K562 (cell line): Measurements from ENCODE around the gene SLC33A1. TPM values are rescaled to one million over a fixed set of nuclear protein-coding genes. Genes with fewer than 3 reads are reported as not detected.

Experiments used
- ATF1 ChIP-seq, 2 experiments: fragments of 450-650 bp in 1 of 2; IDR thresholded peaks; 2 replicates each; pipeline ENCODE4 v1.6.1; 2016; ENCODE audit warnings: missing compliant biosample characterization in 1 of 2, missing genetic modification characterization in 1 of 2
- CBX5 ChIP-seq: IDR thresholded peaks from 2 replicates; pipeline ENCODE4 v1.6.1; 2014; ENCODE audit warnings: low read depth, borderline replicate concordance
- CBX8 ChIP-seq: fragments of 200-600 bp; sonication (generic); IDR thresholded peaks from 2 replicates; pipeline ENCODE4 v1.6.1; 2012; ENCODE audit warnings: borderline replicate concordance, mixed run types, low read depth, mild to moderate bottlenecking, moderate library complexity, mixed read lengths, low read length, control low read depth, inconsistent platforms; ENCODE audit not compliant: poor library complexity, severe bottlenecking; ENCODE audit errors: extremely low read depth
- CEBPB ChIP-seq: fragments of 450-650 bp; IDR thresholded peaks from 2 replicates; pipeline ENCODE4 v1.6.1; 2016; ENCODE audit warnings: missing genetic modification characterization, missing compliant biosample characterization
- EGR1 ChIP-seq: fragments of 450-650 bp; conservative IDR thresholded peaks from 2 replicates; pipeline ENCODE4 v1.6.1; 2017; ENCODE audit warnings: mild to moderate bottlenecking
- ETV1 ChIP-seq: fragments of 450-650 bp; conservative IDR thresholded peaks from 2 replicates; pipeline ENCODE4 v1.6.1; 2016; ENCODE audit warnings: missing genetic modification characterization, control low read depth, low read depth, missing compliant biosample characterization
- GTF2A2 ChIP-seq: IDR thresholded peaks from 2 replicates; pipeline ENCODE4 v1.6.1; 2016; ENCODE audit warnings: mild to moderate bottlenecking, missing genetic modification characterization, missing compliant biosample characterization
- HMGN3 ChIP-seq: IDR thresholded peaks from 2 replicates; pipeline ENCODE4 v1.6.1; 2011; ENCODE audit warnings: borderline replicate concordance, low read depth, mild to moderate bottlenecking, mixed read lengths, low read length; ENCODE audit not compliant: insufficient read length; ENCODE audit errors: extremely low read depth
- MXI1 ChIP-seq: IDR thresholded peaks from 2 replicates; pipeline ENCODE4 v1.6.1; 2011; ENCODE audit warnings: low read depth, mild to moderate bottlenecking, improper control_type of control experiment, low read length
- NR2C2 ChIP-seq, 2 experiments: fragments of 200-800 bp in 1 of 2; sonication (Bioruptor generic) in 1 of 2; sonication (generic) in 1 of 2; formaldehyde crosslinking in 1 of 2; IDR thresholded peaks; 2 replicates each; pipeline versions ENCODE4 v1.6.1 to v1.8.0; 2016 to 2022; ENCODE audit warnings: mild to moderate bottlenecking in 1 of 2, missing compliant biosample characterization in 1 of 2, missing genetic modification characterization in 1 of 2, missing genetic modification reagents in 1 of 2
- SETDB1 ChIP-seq: IDR thresholded peaks from one replicate; pipeline ENCODE4 v1.6.1; 2012; ENCODE audit warnings: low read length, control low read depth, inconsistent platforms
- SRSF1 ChIP-seq: fragments of 200-400 bp; formaldehyde crosslinking; IDR thresholded peaks from 2 replicates; pipeline ENCODE4 v1.6.1; 2017; ENCODE audit warnings: mild to moderate bottlenecking, low read depth, low read length, moderate library complexity
- polyA plus RNA-seq, 8 experiments: library from polyadenylated mRNA; depleted of rRNA in 4 of 8; stranded (reverse) in 5 of 8; unstranded in 3 of 8; fragments of >200 nt; fragmentation: Nextera tagmentation in 2 of 8; fragmentation: Illumina TruSeq in 1 of 8; extraction: Ambion mirVana in 2 of 8; extraction: Trizol in 1 of 8; gene quantifications; 2 replicates each; pipeline versions ENCODE4 v1.2.1 to v1.2.3, GENCODE V29; 2011 to 2014; ENCODE audit warnings: inconsistent platforms in 1 of 8, missing spikeins in 1 of 8
- total RNA-seq, 7 experiments: library from RNA; depleted of rRNA in 6 of 7; stranded (reverse); fragments of >200 nt in 6 of 7; fragmentation: Illumina TruSeq in 2 of 7; extraction: Trizol in 2 of 7; gene quantifications; 2 replicates each; pipeline versions ENCODE4 v1.2.1 to v1.2.3, GENCODE V29; 2011 to 2021; ENCODE audit warnings: low replicate concordance in 1 of 7
- TF ChIP-seq, protein P1 (sequence below): fragments of 450-650 bp; formaldehyde crosslinking; IDR thresholded peaks from 2 replicates; pipeline ENCODE4 v1.4.0; 2020; ENCODE audit warnings: mild to moderate bottlenecking, moderate library complexity
- TF ChIP-seq, protein P2 (sequence below): fragments of 250-450 bp; sonication (Bioruptor Pico); IDR thresholded peaks from 2 replicates; pipeline ENCODE4 v1.5.1; 2021; ENCODE audit warnings: mild to moderate bottlenecking
- TF ChIP-seq, protein P3 (sequence below): sonication (generic); formaldehyde crosslinking; IDR thresholded peaks from 2 replicates; pipeline ENCODE4 v1.8.0; 2023; ENCODE audit warnings: missing genetic modification reagents, mild to moderate bottlenecking, borderline replicate concordance
- TF ChIP-seq, protein P4 (sequence below): fragments of 250-450 bp; sonication (Bioruptor Pico); IDR thresholded peaks from 2 replicates; pipeline ENCODE4 v1.4.0; 2020

The SLC33A1 gene
- total and polyA plus RNA-seq, 9 of the 15 experiments (the other 6 are each of a cell fraction or from before 2014, with no cell fraction given): 6.2 to 26.8 (median 19.6) TPM

DNA sequence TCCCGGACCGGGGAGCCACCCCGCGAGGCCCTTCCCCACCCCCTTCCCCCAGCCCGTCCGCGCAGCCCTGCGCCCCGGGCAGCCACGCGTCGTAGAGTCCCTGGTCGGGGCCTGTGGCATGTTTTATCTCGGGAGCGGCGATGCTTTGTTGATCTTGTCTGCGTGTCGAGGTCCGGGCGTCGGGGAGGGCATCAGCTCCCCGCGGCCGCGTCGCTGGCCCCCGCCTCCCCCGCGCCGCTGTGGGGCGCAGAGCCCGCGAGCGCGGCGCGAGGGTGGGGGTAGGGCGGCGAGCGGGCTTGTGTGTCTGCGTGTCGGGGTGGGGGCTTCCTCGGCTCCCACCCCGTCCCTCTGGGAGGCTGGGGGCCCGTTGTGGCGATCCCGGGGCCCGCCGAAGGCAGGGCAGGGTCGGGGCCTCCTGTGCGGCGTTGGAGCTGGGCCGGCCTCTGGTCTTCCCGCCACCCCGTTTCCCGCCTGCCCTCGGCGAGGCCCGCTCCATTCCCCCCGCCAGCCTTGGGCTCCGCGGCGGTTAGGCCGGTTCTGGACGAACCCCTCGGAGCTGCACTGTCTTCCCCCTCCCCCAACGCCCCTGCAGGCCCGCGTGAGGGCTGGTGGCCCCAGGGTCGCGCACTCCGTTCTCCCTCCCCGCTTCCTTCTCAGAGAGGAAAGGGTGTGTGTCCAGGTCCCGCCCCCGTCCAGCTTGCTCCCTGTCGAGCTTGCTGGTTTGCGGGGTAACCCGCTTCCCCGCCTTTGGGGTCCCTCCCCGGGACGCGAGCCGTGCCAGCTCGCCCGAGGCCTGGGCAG lies 16.9 kb upstream of the SLC33A1 start (continued):
- TF ChIP-seq HMGN3: peak; percentile 86
- TF ChIP-seq EGR1: 0 out of 2 replicates have a peak, but pooled peaks have one; percentile 10
- no peak for TF ChIP-seq ATF1 (CRISPR knock-in tag; IDR thresholded peaks at IDR 0.05)
- TF ChIP-seq ATF1 (tag; IDR thresholded peaks at IDR 0.05): no peak; the same call in none of the 2 replicates
- TF ChIP-seq, protein P1, sequence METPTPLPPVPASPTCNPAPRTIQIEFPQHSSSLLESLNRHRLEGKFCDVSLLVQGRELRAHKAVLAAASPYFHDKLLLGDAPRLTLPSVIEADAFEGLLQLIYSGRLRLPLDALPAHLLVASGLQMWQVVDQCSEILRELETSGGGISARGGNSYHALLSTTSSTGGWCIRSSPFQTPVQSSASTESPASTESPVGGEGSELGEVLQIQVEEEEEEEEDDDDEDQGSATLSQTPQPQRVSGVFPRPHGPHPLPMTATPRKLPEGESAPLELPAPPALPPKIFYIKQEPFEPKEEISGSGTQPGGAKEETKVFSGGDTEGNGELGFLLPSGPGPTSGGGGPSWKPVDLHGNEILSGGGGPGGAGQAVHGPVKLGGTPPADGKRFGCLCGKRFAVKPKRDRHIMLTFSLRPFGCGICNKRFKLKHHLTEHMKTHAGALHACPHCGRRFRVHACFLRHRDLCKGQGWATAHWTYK (CRISPR knock-in tag): no peak
- TF ChIP-seq MXI1: no peak
- no peak for TF ChIP-seq CEBPB (tag)
- TF ChIP-seq, protein P2, sequence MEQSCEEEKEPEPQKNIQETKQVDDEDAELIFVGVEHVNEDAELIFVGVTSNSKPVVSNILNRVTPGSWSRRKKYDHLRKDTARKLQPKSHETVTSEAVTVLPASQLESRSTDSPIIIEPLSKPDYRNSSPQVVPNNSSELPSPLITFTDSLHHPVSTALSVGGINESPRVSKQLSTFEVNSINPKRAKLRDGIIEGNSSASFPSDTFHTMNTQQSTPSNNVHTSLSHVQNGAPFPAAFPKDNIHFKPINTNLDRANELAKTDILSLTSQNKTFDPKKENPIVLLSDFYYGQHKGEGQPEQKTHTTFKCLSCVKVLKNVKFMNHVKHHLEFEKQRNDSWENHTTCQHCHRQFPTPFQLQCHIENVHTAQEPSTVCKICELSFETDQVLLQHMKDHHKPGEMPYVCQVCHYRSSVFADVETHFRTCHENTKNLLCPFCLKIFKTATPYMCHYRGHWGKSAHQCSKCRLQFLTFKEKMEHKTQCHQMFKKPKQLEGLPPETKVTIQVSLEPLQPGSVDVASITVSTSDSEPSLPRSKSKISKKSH (CRISPR knock-in tag): no peak
- TF ChIP-seq ETV1 (tag): no peak
- no peak for TF ChIP-seq CBX8
- TF ChIP-seq, protein P3, sequence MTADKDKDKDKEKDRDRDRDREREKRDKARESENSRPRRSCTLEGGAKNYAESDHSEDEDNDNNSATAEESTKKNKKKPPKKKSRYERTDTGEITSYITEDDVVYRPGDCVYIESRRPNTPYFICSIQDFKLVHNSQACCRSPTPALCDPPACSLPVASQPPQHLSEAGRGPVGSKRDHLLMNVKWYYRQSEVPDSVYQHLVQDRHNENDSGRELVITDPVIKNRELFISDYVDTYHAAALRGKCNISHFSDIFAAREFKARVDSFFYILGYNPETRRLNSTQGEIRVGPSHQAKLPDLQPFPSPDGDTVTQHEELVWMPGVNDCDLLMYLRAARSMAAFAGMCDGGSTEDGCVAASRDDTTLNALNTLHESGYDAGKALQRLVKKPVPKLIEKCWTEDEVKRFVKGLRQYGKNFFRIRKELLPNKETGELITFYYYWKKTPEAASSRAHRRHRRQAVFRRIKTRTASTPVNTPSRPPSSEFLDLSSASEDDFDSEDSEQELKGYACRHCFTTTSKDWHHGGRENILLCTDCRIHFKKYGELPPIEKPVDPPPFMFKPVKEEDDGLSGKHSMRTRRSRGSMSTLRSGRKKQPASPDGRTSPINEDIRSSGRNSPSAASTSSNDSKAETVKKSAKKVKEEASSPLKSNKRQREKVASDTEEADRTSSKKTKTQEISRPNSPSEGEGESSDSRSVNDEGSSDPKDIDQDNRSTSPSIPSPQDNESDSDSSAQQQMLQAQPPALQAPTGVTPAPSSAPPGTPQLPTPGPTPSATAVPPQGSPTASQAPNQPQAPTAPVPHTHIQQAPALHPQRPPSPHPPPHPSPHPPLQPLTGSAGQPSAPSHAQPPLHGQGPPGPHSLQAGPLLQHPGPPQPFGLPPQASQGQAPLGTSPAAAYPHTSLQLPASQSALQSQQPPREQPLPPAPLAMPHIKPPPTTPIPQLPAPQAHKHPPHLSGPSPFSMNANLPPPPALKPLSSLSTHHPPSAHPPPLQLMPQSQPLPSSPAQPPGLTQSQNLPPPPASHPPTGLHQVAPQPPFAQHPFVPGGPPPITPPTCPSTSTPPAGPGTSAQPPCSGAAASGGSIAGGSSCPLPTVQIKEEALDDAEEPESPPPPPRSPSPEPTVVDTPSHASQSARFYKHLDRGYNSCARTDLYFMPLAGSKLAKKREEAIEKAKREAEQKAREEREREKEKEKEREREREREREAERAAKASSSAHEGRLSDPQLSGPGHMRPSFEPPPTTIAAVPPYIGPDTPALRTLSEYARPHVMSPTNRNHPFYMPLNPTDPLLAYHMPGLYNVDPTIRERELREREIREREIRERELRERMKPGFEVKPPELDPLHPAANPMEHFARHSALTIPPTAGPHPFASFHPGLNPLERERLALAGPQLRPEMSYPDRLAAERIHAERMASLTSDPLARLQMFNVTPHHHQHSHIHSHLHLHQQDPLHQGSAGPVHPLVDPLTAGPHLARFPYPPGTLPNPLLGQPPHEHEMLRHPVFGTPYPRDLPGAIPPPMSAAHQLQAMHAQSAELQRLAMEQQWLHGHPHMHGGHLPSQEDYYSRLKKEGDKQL (CRISPR knock-in tag): no peak
- TF ChIP-seq SRSF1: no peak
- no peak for TF ChIP-seq CBX5
- TF ChIP-seq SETDB1: no peak
- TF ChIP-seq, protein P4, sequence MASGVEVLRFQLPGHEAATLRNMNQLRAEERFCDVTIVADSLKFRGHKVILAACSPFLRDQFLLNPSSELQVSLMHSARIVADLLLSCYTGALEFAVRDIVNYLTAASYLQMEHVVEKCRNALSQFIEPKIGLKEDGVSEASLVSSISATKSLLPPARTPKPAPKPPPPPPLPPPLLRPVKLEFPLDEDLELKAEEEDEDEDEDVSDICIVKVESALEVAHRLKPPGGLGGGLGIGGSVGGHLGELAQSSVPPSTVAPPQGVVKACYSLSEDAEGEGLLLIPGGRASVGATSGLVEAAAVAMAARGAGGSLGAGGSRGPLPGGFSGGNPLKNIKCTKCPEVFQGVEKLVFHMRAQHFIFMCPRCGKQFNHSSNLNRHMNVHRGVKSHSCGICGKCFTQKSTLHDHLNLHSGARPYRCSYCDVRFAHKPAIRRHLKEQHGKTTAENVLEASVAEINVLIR (CRISPR knock-in tag): no peak; the same call in 1 of the 2 replicates
- peak; percentile 30; the same call in 1 of the 2 replicates for TF ChIP-seq NR2C2 (CRISPR knock-in tag; IDR thresholded peaks at IDR 0.05)
- no peak for TF ChIP-seq NR2C2 (tag; IDR thresholded peaks at IDR 0.05)
- TF ChIP-seq GTF2A2 (tag): no peak
